HepG2 (cell line): ENCODE measurements around the gene FNDC3B. TPM values are rescaled to one million over a fixed set of nuclear protein-coding genes. Genes with fewer than 3 reads are reported as not detected.

ENCODE experiments used
- ATF1 ChIP-seq: IDR thresholded peaks from 2 replicates; pipeline ENCODE4 v1.6.1; 2016; ENCODE audit warnings: mild to moderate bottlenecking, control low read depth
- CBX5 ChIP-seq: sonication (generic); formaldehyde crosslinking; IDR thresholded peaks from 2 replicates; pipeline ENCODE4 v1.4.0; 2020; ENCODE audit warnings: missing genetic modification reagents, borderline replicate concordance
- ERF ChIP-seq: IDR thresholded peaks from 2 replicates; pipeline ENCODE4 v1.6.1; 2018; ENCODE audit warnings: missing biosample characterization, missing genetic modification reagents
- HOXD1 ChIP-seq: sonication (generic); formaldehyde crosslinking; IDR thresholded peaks from 2 replicates; pipeline ENCODE4 v1.5.0; 2020; ENCODE audit warnings: missing genetic modification reagents
- JUN ChIP-seq: sonication (generic); formaldehyde crosslinking; IDR thresholded peaks from 2 replicates; pipeline ENCODE4 v1.4.0; 2020; ENCODE audit warnings: mild to moderate bottlenecking, missing genetic modification reagents
- NR2F2 ChIP-seq: IDR thresholded peaks from 2 replicates; pipeline ENCODE4 v1.6.1; 2012; ENCODE audit warnings: low read depth, inconsistent platforms, borderline replicate concordance
- PATZ1 ChIP-seq: sonication (generic); formaldehyde crosslinking; IDR thresholded peaks from 2 replicates; pipeline ENCODE4 v1.4.0; 2020; ENCODE audit warnings: missing genetic modification reagents
- RBM39 ChIP-seq: fragments of 200-400 bp; formaldehyde crosslinking; IDR thresholded peaks from one replicate; pipeline ENCODE4 v1.6.1; 2018; ENCODE audit warnings: antibody characterized with exemption, mild to moderate bottlenecking, low read depth, low read length; ENCODE audit not compliant: poor library complexity, severe bottlenecking
- REXO4 ChIP-seq: sonication (generic); formaldehyde crosslinking; IDR thresholded peaks from 2 replicates; pipeline ENCODE4 v1.8.0; 2022; ENCODE audit warnings: missing genetic modification reagents, mild to moderate bottlenecking, borderline replicate concordance
- TBL1XR1 ChIP-seq: fragments of 150-350 bp; IDR thresholded peaks from 2 replicates; pipeline ENCODE4 v1.6.1; 2014; ENCODE audit warnings: borderline replicate concordance, low read length; ENCODE audit not compliant: partially characterized antibody
- U2AF2 ChIP-seq: fragments of 200-400 bp; formaldehyde crosslinking; IDR thresholded peaks from 2 replicates; pipeline ENCODE4 v1.6.1; 2017; ENCODE audit warnings: low read depth, mild to moderate bottlenecking, low read length
- ZBTB14 ChIP-seq: sonication (generic); formaldehyde crosslinking; IDR thresholded peaks from 2 replicates; pipeline ENCODE4 v1.4.0; 2020; ENCODE audit warnings: missing genetic modification reagents
- ZBTB38 ChIP-seq: sonication (generic); formaldehyde crosslinking; IDR thresholded peaks from 2 replicates; pipeline ENCODE4 v1.5.1; 2020; ENCODE audit warnings: mild to moderate bottlenecking, missing genetic modification reagents
- ZEB1 ChIP-seq: IDR thresholded peaks from 2 replicates; pipeline ENCODE4 v1.6.1; 2012; ENCODE audit warnings: mild to moderate bottlenecking, low read depth, inconsistent platforms; ENCODE audit not compliant: insufficient replicate concordance
- ZFP1 ChIP-seq: IDR thresholded peaks from 2 replicates; pipeline ENCODE4 v1.6.1; 2016
- ZKSCAN1 ChIP-seq: fragments of 150-350 bp; IDR thresholded peaks from 2 replicates; pipeline ENCODE4 v1.6.1; 2014; ENCODE audit warnings: low read length
- ZNF10 ChIP-seq: sonication (generic); formaldehyde crosslinking; IDR thresholded peaks from 2 replicates; pipeline ENCODE4 v1.4.0; 2020; ENCODE audit warnings: mild to moderate bottlenecking, low read depth, missing genetic modification reagents, borderline replicate concordance
- ZNF18 ChIP-seq: sonication (generic); formaldehyde crosslinking; IDR thresholded peaks from 2 replicates; pipeline ENCODE4 v1.8.0; 2022; ENCODE audit warnings: mild to moderate bottlenecking, missing genetic modification reagents; ENCODE audit not compliant: insufficient replicate concordance
- ZNF207 ChIP-seq: fragments of 450-650 bp; IDR thresholded peaks from 2 replicates; pipeline ENCODE4 v1.6.1; 2016; ENCODE audit warnings: antibody characterized with exemption, borderline replicate concordance
- ZNF619 ChIP-seq: sonication (generic); formaldehyde crosslinking; IDR thresholded peaks from 2 replicates; pipeline ENCODE4 v1.4.0; 2020; ENCODE audit warnings: mild to moderate bottlenecking, missing genetic modification reagents
- ZNF75D ChIP-seq: sonication (generic); formaldehyde crosslinking; IDR thresholded peaks from 2 replicates; pipeline ENCODE4 v1.8.1; 2023; ENCODE audit warnings: missing genetic modification reagents, mild to moderate bottlenecking, borderline replicate concordance
- polyA plus RNA-seq, 8 experiments: library from polyadenylated mRNA; depleted of rRNA in 3 of 8; stranded (reverse) in 7 of 8; unstranded in 1 of 8; fragments of >200 nt; fragmentation: Illumina TruSeq in 4 of 8; extraction: Trizol in 4 of 8; gene quantifications; 2 replicates each; pipeline versions ENCODE4 v1.2.1 to v1.2.3, GENCODE V29; 2011 to 2016; ENCODE audit warnings: low read depth in 4 of 8, missing spikeins in 1 of 8, mixed read lengths in 1 of 8; ENCODE audit not compliant: insufficient read depth in 1 of 8
- total RNA-seq, 5 experiments: library from RNA; depleted of rRNA; stranded (reverse); fragments of >200 nt; fragmentation: Illumina TruSeq; extraction: Trizol; gene quantifications; 2 replicates each; pipeline ENCODE4 v1.2.3, GENCODE V29; 2016; ENCODE audit warnings: low read depth in 1 of 5
- TF ChIP-seq, protein P1 (sequence below): sonication (generic); formaldehyde crosslinking; conservative IDR thresholded peaks from 2 replicates; pipeline ENCODE4 v1.4.0; 2020; ENCODE audit warnings: mild to moderate bottlenecking, missing genetic modification reagents, moderate library complexity

Gene FNDC3B
- total and polyA plus RNA-seq, 2 of the 13 experiments (the other 11 are each of a cell fraction or from before 2014, with no cell fraction given) = 74.8 to 103 TPM

DNA sequence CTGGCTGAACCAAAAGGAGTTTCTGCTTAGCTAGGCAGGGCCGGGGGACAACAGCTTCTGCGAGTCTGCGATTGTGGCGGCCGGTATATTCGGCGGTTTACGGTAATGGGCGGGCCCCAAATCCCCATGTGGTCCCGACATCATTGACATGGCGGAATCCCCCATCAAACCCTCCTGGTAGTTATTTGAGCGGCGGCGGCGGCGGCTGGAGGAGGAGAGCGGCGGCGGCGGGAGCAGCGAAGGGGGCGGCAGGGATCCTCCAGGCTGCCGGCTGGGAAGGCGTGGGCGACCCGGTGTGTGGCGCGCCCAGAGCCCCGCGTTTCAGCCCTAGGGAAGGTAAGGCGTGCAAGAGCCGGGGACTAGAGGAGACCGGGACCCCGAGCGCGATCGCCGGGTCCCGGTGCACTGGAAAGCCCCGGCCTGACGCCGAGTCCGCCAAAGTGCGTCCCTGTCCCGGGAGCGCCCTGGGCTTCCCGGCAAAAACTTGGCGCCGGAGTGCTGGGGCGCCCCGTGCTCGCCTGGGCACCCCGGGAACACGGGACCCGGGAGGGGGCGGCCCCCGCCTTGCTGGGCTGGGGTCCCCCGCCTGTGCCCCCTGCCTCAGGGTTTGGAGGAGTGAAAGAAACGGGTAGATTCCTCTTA, at the start of gene FNDC3B (continued):
- TF ChIP-seq RBM39 (peak; percentile 96), TBL1XR1 (peak; percentile 57), ZBTB38 (CRISPR knock-in tag) (peak; percentile 76), ATF1 (CRISPR knock-in tag) (no peak), PATZ1 (no peak; the same call in 1 of the 2 replicates), ZFP1 (CRISPR knock-in tag) (no peak; the same call in 1 of the 2 replicates), ZKSCAN1 (no peak), CBX5 (peak; percentile 87; the same call in 1 of the 2 replicates), JUN (no peak), ZNF75D (CRISPR knock-in tag) (0 out of 2 replicates have a peak, but pooled peaks have one; percentile 87), NR2F2 (peak; percentile 69; the same call in 1 of the 2 replicates), ERF (CRISPR knock-in tag) (peak; percentile 85), REXO4 (CRISPR knock-in tag) (no peak), U2AF2 (no peak), ZBTB14 (CRISPR knock-in tag) (no peak), ZNF10 (CRISPR knock-in tag) (no peak), HOXD1 (CRISPR knock-in tag) (no peak; the same call in 1 of the 2 replicates), ZEB1 (no peak), ZNF207 (no peak), ZNF619 (0 out of 2 replicates have a peak, but pooled peaks have one; percentile 72), ZNF18 (CRISPR knock-in tag) (peak; percentile 83)
- TF ChIP-seq, protein P1, sequence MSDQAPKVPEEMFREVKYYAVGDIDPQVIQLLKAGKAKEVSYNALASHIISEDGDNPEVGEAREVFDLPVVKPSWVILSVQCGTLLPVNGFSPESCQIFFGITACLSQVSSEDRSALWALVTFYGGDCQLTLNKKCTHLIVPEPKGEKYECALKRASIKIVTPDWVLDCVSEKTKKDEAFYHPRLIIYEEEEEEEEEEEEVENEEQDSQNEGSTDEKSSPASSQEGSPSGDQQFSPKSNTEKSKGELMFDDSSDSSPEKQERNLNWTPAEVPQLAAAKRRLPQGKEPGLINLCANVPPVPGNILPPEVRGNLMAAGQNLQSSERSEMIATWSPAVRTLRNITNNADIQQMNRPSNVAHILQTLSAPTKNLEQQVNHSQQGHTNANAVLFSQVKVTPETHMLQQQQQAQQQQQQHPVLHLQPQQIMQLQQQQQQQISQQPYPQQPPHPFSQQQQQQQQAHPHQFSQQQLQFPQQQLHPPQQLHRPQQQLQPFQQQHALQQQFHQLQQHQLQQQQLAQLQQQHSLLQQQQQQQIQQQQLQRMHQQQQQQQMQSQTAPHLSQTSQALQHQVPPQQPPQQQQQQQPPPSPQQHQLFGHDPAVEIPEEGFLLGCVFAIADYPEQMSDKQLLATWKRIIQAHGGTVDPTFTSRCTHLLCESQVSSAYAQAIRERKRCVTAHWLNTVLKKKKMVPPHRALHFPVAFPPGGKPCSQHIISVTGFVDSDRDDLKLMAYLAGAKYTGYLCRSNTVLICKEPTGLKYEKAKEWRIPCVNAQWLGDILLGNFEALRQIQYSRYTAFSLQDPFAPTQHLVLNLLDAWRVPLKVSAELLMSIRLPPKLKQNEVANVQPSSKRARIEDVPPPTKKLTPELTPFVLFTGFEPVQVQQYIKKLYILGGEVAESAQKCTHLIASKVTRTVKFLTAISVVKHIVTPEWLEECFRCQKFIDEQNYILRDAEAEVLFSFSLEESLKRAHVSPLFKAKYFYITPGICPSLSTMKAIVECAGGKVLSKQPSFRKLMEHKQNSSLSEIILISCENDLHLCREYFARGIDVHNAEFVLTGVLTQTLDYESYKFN (CRISPR knock-in tag) = no peak
